Measurements from ENCODE around the gene PHF21A. TPM values are rescaled to one million over a fixed set of nuclear protein-coding genes. Genes with fewer than 3 reads are reported as not detected.

The PHF21A gene
- total RNA-seq, 6 experiments from 2014 or later, result 9.2 to 17.1 (median 10.4) TPM

GRCh38 chr11:45961751-45962240 lies 159.5 kb downstream of the PHF21A start:
- Histone ChIP-seq H3K27me3 (no peaks in the 10 kb centered on the region), H3K9me3 (no peaks in the 10 kb centered on the region), H3K36me3 (peaks cover 0 to 6% (median 2%) of the 10 kb centered on the region in 4 donors), H3K4me3 (no peak overlapping the region), H3K27ac (no peak overlapping the region), H3K4me1 (peaks cover 0 to 12% (median 2%) of the 10 kb centered on the region in 4 donors)
- 75% methylated on average over 7 of the region's 7 CpGs for WGBS (ENCODE audit: insufficient coverage, low coverage, low lambda C conversion rate, missing lambda C conversion rate)
- intact Hi-C loops (cut with DNase I), result no loop called here
- no peak for ATAC-seq
- DNase-seq, result no peak
- TF ChIP-seq POLR2A (IDR thresholded peaks at IDR 0.05) (no peak), CTCF (IDR thresholded peaks at IDR 0.05) (no peak)

GRCh38 chr11:45960387-45961095 lies 160.7 kb downstream of the PHF21A start:
- no peak overlapping the region for H3K4me3 ChIP-seq
- peaks cover 0 to 6% (median 0%) of the 10 kb centered on the region in 4 donors for H3K36me3 ChIP-seq
- DNase-seq (no peak), ATAC-seq (peak; percentile 68 to 85 (median 76))
- peak overlapping the region in 2 of 3 donors; percentile 27 to 35 for H3K27ac ChIP-seq
- intact Hi-C loops (cut with DNase I), result no loop called here
- H3K9me3 ChIP-seq, result no peaks in the 10 kb centered on the region
- H3K4me1 ChIP-seq, result peaks cover 0 to 12% (median 2%) of the 10 kb centered on the region in 4 donors
- WGBS (ENCODE audit: insufficient coverage, low coverage, low lambda C conversion rate, missing lambda C conversion rate), result 38% methylated on average over 4 of the region's 4 CpGs
- no peak for TF ChIP-seq POLR2A (IDR thresholded peaks at IDR 0.05)
- TF ChIP-seq CTCF (IDR thresholded peaks at IDR 0.05), result no peak
- no peaks in the 10 kb centered on the region for H3K27me3 ChIP-seq

GRCh38 chr11:45959851-45960250 lies 161.4 kb downstream of the PHF21A start:
- intact Hi-C loops (cut with DNase I), result no loop called here
- H3K9me3 ChIP-seq, result no peaks in the 10 kb centered on the region
- H3K27me3 ChIP-seq, result no peaks in the 10 kb centered on the region
- no peak for DNase-seq
- WGBS (ENCODE audit: insufficient coverage, low coverage, low lambda C conversion rate, missing lambda C conversion rate), result 100% methylated on average over 1 of the region's 1 CpG
- no peak for TF ChIP-seq CTCF (IDR thresholded peaks at IDR 0.05)
- no peak for TF ChIP-seq POLR2A (IDR thresholded peaks at IDR 0.05)
- H3K4me1 ChIP-seq, result peaks cover 0 to 12% (median 2%) of the 10 kb centered on the region in 4 donors
- peak overlapping the region in 1 of 3 donors; percentile 4 for H3K27ac ChIP-seq
- H3K36me3 ChIP-seq, result peaks cover 0 to 6% (median 0%) of the 10 kb centered on the region in 4 donors
- H3K4me3 ChIP-seq, result no peak overlapping the region
- no peak for ATAC-seq

- Histone ChIP-seq H3K4me1 (no peaks in the 10 kb centered on the region), H3K27me3 (no peaks in the 10 kb centered on the region), H3K4me3 (no peak overlapping the region), H3K36me3 (peaks cover 0 to 28% (median 6%) of the 10 kb centered on the region in 4 donors), H3K27ac (no peak overlapping the region), H3K9me3 (no peaks in the 10 kb centered on the region)
- no peak for TF ChIP-seq CTCF (IDR thresholded peaks at IDR 0.05)
- no peak for TF ChIP-seq POLR2A (IDR thresholded peaks at IDR 0.05)
- DNase-seq, result no peak
- ATAC-seq, result peak; percentile 46 to 92 (median 54)
- WGBS (ENCODE audit: insufficient coverage, low coverage, low lambda C conversion rate, missing lambda C conversion rate), result 100% methylated on average over 1 of the region's 1 CpG
- intact Hi-C loops (cut with DNase I), result no loop called here
These were observed 171.3 kb downstream of the PHF21A start for GRCh38 chr11:45949992-45950407.

Data from right lobe of liver (tissue), 6 donors.